ENCODE measurements around the gene MYEOV.

GRCh38 chr11:69300120-69301060, 6.4 kb downstream of the MYEOV start:
- TF ChIP-seq POLR2AphosphoS5 (IDR thresholded peaks at IDR 0.05; ENCODE audit: low read depth) (no peak), CTCF (conservative IDR thresholded peaks at IDR 0.05; ENCODE audit: low read depth in 2 of 2) (no peak), REST (IDR thresholded peaks at IDR 0.05; ENCODE audit: unreplicated experiment) (no peak), CREB1 (CRISPR knock-in tag; IDR thresholded peaks at IDR 0.05; ENCODE audit: low read depth) (no peak), JUNB (IDR thresholded peaks at IDR 0.05; ENCODE audit: unreplicated experiment) (no peak), EZH2 (IDR thresholded peaks at IDR 0.05; ENCODE audit: low read depth, unreplicated experiment) (no peak), NANOG (IDR thresholded peaks at IDR 0.05; ENCODE audit: borderline replicate concordance) (no peak), EZH2phosphoT487 (IDR thresholded peaks at IDR 0.05; ENCODE audit: unreplicated experiment) (no peak), ZNF331 (CRISPR knock-in tag; IDR thresholded peaks at IDR 0.05; ENCODE audit: low read depth) (no peak), ZNF114 (CRISPR knock-in tag; IDR thresholded peaks at IDR 0.05) (no peak)
- TF ChIP-seq, protein P1, sequence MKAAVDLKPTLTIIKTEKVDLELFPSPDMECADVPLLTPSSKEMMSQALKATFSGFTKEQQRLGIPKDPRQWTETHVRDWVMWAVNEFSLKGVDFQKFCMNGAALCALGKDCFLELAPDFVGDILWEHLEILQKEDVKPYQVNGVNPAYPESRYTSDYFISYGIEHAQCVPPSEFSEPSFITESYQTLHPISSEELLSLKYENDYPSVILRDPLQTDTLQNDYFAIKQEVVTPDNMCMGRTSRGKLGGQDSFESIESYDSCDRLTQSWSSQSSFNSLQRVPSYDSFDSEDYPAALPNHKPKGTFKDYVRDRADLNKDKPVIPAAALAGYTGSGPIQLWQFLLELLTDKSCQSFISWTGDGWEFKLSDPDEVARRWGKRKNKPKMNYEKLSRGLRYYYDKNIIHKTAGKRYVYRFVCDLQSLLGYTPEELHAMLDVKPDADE (IDR thresholded peaks at IDR 0.05): no peak
